Activated CD4-positive, CD25-positive, alpha-beta regulatory T cell treated with anti-CD3 and anti-CD28 coated beads, Interleukin-2, amount 50 U/mL, for 72 hours (primary cell): ENCODE results near the gene ZNF382.
A peak's percentile ranks its signal among the peaks of the same experiment; 100 is the strongest.
"Not testable (repeated sequence)": the region's sequence is repeated elsewhere in the genome, so short reads cannot be mapped to it uniquely, and the experiment has no call there.

Experiments used
- DNase-seq: peaks from one replicate; pipeline ENCODE4 v3.0.0; 2021

ZNF382 gene

DNA sequence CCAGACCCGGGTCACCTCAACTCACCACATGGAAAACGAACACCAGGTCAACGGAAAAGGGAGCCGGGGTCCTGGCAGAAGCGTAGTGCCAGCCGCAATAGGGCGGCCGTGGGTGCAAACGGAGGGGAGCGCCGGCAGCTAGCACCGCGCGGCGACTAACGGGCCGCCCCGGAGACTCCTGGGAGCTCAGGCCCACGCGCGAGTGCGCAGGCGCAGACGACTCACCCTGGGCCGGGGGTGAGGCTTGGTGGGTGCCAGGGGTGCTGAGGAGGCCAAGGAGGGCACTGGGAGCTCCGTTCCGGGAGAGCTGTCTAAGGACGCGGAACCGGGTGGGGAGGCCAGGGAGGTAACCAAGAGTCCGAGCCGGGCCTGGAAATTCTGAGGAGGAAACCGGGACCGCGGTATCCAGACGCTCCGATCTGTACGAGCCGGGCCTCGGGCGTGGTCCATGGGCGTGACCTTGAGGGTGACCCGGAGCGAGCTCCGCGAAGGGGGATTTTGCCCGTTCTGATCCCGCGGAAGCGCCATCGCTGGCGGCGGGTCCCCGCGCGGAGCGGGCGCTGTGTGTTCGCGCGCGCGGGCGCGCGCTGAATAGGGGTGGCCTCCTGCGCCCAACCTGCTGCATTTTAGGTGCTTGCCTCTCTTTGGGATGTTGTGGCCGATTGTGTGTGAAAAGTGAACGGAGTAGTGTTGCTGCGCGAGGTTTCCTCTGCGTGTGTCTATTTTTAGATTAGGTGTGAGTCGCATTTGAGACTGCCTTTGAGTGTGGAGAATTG lies at the start of gene ZNF382:
TSS of gene ZNF382 (plus strand) at position 213 of the 776 bp plus-strand sequence. CDS start 4,602 bp downstream, outside the sequence.
- DNase-seq, result peak; percentile 88

DNA sequence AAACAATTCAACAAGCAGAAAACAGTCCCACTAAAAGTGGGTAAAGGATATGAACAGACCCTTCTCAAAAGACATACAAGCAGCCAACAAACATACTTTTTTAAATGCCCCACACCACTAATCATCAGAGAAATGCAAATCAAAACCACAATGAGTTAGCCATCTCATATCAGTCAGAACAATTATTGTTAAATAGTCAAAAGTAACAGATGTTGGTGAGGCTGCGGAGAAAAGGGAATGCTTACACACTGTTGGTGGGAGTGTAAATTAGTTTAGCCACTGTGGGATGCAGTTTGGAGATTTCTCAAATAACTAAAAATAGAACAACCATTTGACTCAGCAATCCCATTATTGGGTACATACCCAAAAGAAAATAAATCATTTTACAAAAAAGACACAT lies 40.7 kb upstream of the ZNF382 start:
- no peak for DNase-seq

DNA sequence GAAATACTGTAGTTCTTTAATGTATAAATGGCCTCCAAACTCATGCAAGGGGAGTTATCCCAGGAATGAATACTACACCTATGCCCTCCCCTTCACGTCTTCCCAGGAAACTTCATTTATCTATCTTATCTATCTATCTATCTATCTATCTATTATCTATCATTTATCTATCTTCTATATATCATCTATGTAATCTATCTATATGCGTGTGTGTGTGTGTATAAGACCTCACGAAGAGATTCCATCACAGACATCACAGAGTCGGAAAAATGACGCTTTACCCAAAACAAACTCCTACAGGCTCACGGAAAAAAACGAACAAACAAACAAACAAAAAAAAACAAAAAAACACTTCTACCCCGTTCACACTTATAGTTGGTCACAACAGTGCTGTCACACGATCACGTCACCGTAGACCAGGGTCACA lies 32.5 kb upstream of the ZNF382 start:
- no peak for DNase-seq

DNA sequence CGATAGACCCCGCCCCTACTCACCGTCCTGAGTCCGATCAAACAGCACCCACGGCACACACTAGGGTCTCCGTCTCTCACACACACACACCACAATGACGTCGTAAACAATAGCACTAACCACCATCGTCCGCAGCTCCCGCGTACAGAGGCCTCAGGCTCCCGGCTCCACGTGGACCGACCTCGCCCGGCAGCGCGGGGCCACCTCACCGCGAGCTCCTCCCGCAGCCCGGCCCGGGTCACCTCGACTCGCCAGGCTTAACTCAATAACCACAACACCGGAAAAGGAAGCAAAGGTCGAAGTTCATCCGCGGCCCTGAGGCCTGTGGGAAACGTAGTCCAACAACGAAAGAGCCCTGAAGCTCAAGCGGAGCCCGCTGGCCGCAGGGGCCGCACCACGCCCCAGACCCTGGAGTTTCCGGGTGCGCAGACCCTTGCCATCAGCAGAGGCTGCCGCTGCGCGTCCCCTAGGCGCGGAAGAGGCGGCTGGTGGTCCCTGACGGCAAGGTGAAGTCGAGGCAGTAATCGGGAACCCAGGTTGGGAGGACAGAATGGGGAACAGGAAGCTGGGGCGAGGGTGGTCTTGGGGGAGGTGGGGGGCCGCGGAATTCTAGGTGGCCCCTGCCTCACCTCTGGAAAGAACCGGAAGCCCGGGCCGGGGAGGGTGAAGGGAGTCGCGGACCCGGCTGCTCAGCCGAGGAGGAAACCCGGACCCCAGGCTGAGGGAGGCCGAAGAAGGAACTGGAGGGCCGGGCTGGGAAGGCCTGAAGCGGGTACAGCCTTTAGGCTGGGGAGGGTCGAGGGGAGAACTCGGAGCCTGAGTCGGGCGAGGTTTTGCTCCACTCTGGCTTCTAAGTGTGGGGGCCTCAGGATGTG lies 31.9 kb upstream of the ZNF382 start, which contains the start of gene ZNF529:
TSS of gene ZNF529 (minus strand) at position 273 of the 875 bp plus-strand sequence. CDS start 946 bp downstream, outside the sequence.
- DNase-seq, result peak; percentile 83

DNA sequence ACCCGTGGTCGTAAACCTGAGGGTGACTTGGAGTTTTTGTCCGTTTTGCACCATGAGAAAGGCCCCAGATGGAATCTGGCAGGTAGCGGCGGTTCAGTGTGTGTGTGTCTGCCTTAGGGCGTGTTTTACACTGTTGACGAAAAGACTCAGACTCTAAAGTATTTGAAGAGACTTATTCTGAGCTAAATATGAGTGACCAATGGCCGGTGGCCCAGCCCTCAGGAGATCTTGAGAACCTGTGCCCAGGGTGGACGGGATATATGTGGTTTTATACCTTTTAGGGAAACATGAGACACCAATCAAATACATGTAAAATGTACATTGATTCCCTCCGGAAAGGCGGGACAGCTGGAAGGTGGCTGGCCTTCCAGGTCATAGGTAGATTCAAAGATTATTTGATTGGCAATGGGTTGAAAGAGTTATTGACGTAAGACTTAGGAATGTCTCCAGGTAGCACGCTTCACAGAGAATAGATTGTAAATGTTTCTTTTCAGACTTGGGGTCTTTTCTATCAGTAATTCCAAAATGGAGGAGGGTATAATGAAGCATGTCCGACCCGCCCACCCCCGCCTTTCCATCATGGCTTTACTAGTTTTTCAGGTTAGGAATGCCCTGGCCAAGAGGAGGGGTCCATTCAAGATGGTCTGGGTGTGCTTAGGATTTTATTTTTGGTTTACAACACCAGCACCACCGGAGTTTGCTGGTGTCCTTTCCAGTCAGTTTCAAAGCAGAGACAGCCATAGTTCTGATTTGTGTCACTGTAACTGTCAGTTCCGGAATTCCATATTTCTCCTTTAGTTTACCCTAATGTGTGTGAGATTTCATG lies 31.0 kb upstream of the ZNF382 start:
- no peak for DNase-seq

DNA sequence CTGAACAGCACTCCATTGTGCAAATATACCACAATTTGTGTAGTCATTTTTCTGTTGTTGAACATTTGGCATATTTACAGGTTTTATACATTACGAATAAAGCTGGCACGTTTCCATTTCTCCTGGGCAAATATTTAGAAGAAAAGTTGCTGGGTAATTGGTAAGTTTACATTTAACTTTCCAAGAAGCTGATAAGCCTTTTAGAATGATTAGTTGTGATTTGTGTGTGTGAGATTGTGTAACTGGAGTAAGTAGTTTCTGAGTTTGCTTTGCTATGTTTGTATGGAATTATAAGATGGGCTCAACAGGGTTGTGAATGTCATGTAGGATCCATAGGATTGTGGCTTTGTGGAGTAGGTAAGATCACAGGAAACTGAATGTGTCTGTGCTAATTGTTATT lies 30.4 kb upstream of the ZNF382 start:
- no peak for DNase-seq

DNA sequence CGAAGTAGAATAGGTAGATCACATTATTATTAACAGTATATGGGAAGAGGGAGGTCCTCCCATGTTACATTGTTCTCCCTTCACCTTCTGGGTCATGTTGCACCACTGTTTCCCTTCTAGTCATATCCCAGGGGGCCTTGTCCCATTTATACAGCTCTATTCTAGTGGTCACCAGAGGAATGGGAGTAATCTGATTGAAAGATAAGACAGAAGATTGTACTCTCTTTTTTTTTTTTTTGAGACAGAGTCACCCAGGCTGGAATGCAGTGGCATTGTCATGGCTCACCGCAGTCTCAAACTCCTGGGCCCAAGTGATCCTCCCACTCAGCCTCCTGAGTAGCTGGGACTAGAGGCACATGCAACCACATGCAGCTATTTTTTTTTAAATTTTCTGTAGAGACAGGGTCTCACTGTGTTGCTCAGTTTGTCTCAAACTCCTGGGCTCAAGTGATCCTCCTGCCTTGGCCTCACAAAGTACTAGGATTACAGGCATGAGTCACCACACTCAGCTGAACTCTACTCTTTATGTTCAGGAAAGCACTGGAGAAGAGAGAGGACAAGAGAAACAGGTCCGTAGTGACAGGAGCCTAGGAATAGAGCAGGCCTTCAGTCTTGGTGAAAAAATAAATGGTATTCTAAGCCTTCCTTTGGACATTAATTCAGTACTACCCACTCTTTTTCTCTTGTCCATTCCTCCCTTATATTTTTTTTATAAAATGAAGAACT lies 27.7 kb upstream of the ZNF382 start:
- no peak for DNase-seq

DNA sequence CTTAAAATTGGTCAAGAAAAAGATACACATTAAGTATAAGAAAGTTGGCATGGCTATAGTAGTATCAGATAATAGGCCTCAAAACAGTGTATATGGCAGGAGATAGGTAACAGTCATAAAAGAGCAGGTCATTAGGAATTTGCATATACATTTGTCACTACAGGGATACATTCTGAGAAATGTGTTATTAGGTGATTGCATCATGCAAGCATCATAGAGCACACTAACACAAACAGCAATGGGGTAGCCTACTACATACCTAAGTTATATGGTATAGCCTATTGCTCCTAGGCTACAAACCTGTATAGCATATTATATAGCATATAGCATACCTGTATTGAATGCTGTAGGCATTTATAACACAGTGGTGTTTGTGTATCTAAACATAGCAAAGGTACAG lies 25.9 kb upstream of the ZNF382 start:
- DNase-seq, result no peak

DNA sequence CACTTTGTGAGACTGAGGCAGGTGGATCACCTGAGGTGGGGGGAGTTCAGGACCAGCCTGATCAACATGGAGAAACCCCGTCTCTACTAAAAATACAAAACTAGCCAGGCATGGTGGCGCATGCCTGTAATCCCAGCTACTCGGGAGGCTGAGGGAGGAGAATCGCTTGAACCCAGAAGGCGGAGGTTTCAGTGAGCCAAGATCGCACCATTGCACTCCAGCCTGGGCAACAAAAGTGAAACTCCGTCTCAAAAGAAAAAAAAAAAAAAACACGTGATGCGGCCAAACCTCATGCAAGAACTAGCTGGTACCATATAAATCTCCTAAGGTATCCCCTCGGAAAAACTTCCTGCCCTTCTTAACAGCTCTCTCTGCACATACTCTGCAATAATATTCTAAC lies 2.4 kb upstream of the ZNF382 start:
- DNase-seq, result not testable (repeated sequence)

DNA sequence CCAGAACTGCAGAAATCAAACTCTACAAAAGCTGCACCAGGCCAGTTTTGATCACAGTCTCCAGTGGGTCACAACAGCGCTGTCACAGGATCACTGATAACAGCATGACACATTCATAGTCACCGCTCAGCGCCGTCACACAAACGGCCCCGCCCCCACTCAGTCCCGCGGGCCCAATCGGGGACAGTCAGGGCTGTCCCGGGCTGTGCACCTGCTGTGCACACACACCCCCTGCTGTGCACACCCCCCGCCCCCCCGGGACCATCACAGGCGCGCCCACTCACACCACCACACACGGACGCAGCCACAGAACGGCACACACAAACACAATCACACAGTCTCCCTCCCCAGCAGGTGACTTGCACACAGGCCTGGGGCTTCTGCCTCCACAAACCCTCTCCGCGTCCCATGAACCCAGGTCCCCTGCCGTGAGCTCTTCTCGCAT lies 435 bp upstream of the ZNF382 start:
- peak; percentile 83 for DNase-seq

DNA sequence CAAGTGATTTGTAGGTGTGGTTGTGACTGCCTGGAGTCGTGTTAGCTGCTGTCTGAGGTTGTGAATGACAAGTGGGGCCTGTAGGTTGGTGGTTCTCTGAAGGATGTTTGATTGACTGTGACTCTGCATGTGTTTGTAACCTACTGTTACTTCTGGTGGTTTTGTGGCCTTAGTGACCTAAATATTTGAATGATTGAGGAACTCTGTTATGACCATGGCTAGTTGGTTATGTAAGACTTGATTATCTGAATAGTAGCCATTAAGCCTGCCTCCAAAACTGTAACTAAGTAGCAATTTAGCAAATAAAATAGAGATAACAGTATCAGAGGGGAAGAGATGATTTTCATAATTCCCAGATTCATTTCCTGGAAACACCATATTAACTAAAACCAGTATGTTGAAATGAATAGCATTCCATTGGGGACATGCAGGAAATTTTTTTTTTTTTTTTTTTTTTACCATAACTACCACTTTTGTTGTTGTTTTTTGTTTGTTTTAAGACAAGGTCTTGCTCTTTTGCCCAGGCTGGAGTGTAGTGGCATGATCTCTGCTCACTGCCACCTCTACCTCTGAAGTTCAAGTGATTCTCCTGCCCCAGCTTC lies 865 bp downstream of the ZNF382 start:
- DNase-seq, result no peak

DNA sequence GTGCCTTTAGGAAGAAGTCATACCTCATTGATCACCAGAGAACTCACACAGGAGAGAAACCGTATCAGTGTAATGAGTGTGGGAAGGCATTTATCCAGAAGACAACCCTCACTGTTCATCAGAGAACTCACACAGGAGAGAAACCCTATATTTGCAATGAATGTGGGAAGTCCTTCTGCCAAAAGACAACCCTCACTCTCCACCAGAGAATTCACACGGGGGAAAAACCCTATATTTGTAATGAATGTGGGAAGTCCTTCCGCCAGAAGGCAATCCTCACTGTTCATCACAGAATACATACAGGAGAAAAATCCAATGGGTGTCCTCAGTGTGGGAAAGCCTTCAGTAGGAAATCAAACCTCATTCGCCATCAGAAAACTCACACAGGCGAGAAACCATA lies 21.9 kb downstream of the ZNF382 start:
- no peak for DNase-seq

DNA sequence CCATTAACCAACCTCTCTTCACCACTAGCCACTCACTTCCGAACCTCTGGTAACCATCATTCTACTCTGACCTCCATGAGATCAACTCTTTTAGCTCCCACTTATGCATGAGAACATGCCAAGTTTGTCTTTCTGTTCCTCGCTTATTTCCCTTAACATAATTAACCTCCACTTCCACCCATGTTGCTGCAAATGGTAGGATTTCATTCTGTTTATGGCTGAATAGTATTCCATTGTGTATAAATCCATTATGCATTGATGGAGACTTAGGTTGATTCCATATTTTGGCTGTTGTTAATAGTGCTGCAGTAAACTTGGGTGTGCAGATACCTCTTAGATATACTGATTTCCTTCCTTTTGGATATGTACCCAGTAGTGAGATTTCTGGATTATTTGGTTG lies 30.2 kb downstream of the ZNF382 start:
- DNase-seq, result no peak

DNA sequence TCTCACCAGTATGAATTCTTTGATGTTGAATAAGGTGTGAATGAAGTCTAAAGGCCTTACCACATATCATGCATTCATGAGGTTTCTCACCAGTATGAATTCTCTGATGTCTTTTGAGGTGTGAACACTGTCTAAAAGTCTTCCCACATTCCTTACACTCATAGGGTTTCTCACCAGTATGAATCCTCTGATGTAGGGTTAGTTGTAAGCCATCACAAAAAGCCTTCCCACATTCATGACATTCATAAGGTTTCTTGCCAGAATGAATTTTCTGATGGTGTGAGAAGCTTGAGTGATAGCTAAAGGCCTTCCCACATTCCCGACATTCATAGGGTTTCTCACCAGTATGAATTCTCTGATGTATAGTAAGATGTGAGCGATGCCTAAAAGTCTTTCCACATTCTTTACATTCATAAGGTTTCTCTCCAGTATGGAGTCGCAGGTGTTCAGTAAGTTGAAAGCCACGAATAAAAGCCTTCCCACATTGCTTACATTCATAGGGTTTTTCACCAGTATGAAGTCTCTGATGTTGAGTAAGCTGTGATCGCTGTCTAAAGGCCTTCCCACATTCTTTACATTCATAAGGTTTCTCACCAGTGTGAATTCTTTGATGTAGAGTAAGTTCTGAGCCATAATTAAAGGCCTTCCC lies 33.9 kb downstream of the ZNF382 start:
- DNase-seq, result no peak

DNA sequence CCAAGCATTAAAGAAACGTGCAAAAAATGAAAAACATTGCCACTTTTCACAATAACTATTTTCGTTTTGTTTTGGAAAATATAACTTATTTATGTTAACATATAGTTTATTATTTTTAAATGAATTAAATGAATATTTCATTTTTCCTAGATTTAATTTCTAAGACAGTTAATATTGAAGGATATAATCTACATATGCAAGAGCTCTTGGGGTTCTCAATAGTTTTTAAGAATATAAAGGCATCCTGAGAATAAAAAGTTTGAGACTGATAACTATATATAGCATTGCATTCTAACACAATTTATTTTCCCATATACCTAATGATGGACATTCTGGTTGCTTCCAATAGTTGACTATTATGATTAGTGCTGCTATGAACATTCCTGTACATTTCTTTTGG lies 41.6 kb downstream of the ZNF382 start:
- no peak for DNase-seq

DNA sequence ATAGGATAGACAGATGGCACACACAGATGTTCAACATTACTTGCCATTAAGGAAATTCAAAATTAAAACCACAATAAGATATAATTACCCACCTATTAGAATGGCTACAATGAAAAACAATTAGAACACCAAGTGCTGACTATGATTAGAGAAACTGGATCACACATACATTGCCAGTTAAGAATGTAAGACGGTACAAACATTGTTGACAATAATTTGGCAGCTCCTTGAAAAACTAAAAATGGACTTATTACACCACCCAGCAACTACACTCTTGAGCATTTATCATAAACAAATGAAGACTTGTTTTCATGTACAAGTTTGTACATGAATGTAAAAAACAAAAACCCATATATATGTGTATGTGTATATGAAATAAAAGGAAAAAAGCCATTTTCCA lies 47.8 kb downstream of the ZNF382 start:
- DNase-seq, result no peak

DNA sequence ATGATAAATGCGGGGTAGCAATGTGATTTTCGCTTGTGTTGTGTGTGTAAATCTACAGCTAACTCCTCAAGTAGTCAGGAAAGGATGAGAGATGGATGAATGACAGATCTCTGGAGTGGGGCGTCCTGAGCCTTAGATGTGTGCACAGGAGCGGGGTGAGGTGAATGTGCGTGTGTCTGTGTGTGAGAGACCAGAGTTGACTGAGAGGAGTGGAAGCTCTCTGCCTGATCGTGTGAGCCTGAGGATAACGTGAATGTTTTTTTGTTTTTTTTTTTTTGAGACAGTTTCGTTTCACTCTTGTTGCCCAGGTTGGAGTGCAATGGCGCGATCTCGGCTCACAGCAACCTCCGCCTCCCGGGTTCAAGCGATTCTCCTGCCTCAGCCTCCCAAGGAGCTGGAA lies 60.7 kb downstream of the ZNF382 start:
- DNase-seq, result no peak

DNA sequence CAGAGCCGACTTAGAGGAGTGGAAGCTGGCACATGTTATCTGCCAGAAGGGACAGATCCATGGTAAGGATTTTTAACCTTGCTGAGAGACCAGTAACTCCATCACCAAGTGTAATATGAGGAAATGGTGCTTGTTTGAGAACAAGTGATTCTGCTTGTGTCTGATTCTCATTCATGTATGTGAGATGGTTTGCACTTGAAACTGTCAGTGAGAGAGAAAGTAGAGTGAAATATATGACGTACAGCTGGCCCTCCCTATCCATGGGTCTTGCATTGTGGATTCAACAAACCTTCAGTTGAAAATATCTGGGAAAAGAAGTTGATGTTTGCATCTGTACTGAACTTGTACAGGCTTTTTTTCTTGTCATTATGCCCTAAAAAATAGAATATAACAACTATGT lies 63.5 kb downstream of the ZNF382 start:
- no peak for DNase-seq

DNA sequence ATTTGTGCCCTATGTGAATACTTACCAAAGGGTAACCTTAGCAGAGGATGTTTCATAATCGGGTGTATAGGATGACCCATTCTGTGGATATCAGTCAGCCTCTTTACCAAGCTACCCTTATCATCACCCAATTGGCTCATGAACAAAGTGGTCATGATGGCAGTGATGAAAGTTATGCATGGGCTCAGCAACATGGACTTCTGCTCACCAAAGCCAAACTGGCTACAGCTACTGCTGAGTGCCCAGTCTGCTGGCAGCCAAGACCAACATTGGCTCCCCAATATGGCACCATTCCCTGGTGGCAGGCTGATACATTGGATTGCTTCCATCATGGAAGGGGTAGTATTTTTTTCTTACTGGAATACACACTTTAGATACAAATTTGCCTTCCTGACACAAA lies 67.3 kb downstream of the ZNF382 start:
- no peak for DNase-seq

DNA sequence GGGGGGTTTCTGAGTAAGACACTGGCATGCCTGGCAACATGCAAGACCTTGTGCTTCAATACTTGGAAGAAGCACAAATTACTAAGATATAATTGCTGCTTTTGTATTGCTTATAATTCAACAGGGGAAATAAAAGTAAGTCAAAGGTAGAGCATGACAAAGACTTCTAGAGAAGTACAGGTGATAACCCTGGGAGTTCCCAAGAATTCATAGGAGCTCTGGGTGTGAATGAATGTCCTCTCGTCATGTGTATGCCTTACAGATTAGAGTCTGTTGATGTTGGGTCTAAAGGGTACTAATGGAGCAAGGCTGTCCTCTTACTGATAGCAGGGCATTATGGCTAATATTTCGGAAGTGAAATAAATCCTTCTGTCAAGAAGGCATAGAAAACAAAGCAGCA lies 69.1 kb downstream of the ZNF382 start:
- DNase-seq, result no peak

DNA sequence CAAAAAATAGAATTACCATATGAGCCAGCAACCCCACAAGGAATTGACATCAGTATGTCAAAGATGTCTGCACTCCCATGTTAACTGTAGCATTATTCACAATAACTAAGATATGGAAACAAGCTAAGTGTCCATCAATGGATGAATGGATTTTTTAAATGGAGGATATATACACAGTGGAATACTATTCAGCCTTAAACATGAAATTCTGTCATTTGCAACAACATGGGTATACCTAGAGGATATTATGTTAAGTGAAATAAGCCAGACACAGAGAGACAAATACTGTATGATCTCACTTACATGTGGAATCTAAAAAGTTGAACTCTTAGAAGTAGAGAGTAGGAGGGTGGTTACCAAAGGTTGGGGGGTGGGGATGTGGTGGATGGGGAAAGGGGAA lies 74.3 kb downstream of the ZNF382 start:
- no peak for DNase-seq
